ENCODE results near the gene SMYD3.

SMYD3 gene

DNA sequence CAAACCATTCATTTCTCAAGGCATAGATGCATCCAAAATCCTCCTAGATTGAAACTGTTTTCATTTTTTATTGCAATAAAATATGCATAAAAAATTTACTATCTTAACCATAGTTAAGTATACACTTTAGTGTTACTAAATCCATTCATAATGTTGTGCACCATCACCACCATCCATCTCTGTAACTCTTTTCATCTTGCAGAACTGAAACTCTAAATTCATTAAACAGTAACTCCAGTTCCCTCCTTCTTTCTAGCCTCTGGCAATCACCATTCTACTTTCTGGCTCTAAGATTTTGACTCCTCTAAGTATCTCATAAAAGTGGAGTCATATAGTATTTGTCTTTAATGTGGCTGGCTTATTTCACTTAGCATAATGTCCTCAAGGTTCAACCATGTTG is 236.8 kb downstream of the SMYD3 start:
- TF ChIP-seq ZNF174 (tag by site-specific recombination; IDR thresholded peaks at IDR 0.05), result no peak
- TF ChIP-seq, protein P1, sequence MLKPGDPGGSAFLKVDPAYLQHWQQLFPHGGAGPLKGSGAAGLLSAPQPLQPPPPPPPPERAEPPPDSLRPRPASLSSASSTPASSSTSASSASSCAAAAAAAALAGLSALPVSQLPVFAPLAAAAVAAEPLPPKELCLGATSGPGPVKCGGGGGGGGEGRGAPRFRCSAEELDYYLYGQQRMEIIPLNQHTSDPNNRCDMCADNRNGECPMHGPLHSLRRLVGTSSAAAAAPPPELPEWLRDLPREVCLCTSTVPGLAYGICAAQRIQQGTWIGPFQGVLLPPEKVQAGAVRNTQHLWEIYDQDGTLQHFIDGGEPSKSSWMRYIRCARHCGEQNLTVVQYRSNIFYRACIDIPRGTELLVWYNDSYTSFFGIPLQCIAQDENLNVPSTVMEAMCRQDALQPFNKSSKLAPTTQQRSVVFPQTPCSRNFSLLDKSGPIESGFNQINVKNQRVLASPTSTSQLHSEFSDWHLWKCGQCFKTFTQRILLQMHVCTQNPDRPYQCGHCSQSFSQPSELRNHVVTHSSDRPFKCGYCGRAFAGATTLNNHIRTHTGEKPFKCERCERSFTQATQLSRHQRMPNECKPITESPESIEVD (tag by site-specific recombination; IDR thresholded peaks at IDR 0.05), result no peak
- TF ChIP-seq, protein P2, sequence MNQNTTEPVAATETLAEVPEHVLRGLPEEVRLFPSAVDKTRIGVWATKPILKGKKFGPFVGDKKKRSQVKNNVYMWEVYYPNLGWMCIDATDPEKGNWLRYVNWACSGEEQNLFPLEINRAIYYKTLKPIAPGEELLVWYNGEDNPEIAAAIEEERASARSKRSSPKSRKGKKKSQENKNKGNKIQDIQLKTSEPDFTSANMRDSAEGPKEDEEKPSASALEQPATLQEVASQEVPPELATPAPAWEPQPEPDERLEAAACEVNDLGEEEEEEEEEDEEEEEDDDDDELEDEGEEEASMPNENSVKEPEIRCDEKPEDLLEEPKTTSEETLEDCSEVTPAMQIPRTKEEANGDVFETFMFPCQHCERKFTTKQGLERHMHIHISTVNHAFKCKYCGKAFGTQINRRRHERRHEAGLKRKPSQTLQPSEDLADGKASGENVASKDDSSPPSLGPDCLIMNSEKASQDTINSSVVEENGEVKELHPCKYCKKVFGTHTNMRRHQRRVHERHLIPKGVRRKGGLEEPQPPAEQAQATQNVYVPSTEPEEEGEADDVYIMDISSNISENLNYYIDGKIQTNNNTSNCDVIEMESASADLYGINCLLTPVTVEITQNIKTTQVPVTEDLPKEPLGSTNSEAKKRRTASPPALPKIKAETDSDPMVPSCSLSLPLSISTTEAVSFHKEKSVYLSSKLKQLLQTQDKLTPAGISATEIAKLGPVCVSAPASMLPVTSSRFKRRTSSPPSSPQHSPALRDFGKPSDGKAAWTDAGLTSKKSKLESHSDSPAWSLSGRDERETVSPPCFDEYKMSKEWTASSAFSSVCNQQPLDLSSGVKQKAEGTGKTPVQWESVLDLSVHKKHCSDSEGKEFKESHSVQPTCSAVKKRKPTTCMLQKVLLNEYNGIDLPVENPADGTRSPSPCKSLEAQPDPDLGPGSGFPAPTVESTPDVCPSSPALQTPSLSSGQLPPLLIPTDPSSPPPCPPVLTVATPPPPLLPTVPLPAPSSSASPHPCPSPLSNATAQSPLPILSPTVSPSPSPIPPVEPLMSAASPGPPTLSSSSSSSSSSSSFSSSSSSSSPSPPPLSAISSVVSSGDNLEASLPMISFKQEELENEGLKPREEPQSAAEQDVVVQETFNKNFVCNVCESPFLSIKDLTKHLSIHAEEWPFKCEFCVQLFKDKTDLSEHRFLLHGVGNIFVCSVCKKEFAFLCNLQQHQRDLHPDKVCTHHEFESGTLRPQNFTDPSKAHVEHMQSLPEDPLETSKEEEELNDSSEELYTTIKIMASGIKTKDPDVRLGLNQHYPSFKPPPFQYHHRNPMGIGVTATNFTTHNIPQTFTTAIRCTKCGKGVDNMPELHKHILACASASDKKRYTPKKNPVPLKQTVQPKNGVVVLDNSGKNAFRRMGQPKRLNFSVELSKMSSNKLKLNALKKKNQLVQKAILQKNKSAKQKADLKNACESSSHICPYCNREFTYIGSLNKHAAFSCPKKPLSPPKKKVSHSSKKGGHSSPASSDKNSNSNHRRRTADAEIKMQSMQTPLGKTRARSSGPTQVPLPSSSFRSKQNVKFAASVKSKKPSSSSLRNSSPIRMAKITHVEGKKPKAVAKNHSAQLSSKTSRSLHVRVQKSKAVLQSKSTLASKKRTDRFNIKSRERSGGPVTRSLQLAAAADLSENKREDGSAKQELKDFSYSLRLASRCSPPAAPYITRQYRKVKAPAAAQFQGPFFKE (tag by site-specific recombination; IDR thresholded peaks at IDR 0.05; ENCODE audit: borderline replicate concordance), result no peak
- no peak for TF ChIP-seq SCRT2 (tag by site-specific recombination; IDR thresholded peaks at IDR 0.05)
- no peak for TF ChIP-seq ZNF571 (tag by site-specific recombination; IDR thresholded peaks at IDR 0.05)
- TF ChIP-seq ZNF473 (tag by site-specific recombination; IDR thresholded peaks at IDR 0.05), result no peak
- TF ChIP-seq IKZF3 (tag by site-specific recombination; IDR thresholded peaks at IDR 0.05), result no peak
- TF ChIP-seq ZNF792 (tag by site-specific recombination; IDR thresholded peaks at IDR 0.05), result no peak
- TF ChIP-seq RBAK (tag by site-specific recombination; IDR thresholded peaks at IDR 0.05), result no peak
- TF ChIP-seq, protein P3, sequence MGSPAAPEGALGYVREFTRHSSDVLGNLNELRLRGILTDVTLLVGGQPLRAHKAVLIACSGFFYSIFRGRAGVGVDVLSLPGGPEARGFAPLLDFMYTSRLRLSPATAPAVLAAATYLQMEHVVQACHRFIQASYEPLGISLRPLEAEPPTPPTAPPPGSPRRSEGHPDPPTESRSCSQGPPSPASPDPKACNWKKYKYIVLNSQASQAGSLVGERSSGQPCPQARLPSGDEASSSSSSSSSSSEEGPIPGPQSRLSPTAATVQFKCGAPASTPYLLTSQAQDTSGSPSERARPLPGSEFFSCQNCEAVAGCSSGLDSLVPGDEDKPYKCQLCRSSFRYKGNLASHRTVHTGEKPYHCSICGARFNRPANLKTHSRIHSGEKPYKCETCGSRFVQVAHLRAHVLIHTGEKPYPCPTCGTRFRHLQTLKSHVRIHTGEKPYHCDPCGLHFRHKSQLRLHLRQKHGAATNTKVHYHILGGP (tag by site-specific recombination; IDR thresholded peaks at IDR 0.05), result no peak
- Histone ChIP-seq H3K4me1 (ENCODE audit: control insufficient read depth, insufficient read depth, low read length) (no peaks in the 10 kb centered on the region), H3K9me3 (ENCODE audit: control insufficient read depth, insufficient read depth, low read depth, low read length) (no peaks in the 10 kb centered on the region), H3K36me3 (ENCODE audit: control insufficient read depth in 2 of 2, insufficient read depth in 1 of 2, low read length in 2 of 2) (no peaks in the 10 kb centered on the region), H3K4me3 (ENCODE audit: low read depth, low read length) (no peak overlapping the region), H3K27ac (ENCODE audit: extremely low read depth, low read depth, low read length) (no peak overlapping the region)
- ChIA-PET CTCF (no interaction called here), POLR2A (no interaction called here)

DNA sequence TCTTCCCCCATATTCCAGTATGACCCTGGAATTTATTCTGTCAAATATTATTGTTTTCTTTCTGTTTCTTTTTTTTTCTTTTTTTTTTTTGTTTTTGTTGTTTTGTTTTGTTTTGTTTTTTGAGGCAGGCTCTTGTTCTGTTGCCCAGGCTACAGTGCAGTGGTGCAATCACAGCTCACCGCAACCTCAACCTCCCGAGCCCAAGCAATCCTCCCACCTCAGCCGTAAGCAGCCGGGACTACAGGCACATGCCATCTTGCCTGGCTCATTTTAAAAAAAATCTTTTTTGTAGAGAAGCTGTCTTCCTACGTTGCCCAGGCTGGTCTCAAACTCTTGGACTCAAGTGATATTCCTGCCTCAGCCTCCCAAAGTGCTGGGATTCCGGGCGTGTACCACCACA is 237.6 kb downstream of the SMYD3 start:
- ChIA-PET POLR2A (no interaction called here), CTCF (no interaction called here)
- Histone ChIP-seq H3K27ac (ENCODE audit: extremely low read depth, low read depth, low read length) (no peak overlapping the region), H3K9me3 (ENCODE audit: control insufficient read depth, insufficient read depth, low read depth, low read length) (no peaks in the 10 kb centered on the region), H3K4me3 (ENCODE audit: low read depth, low read length) (no peak overlapping the region), H3K4me1 (ENCODE audit: control insufficient read depth, insufficient read depth, low read length) (no peaks in the 10 kb centered on the region), H3K36me3 (ENCODE audit: control insufficient read depth in 2 of 2, insufficient read depth in 1 of 2, low read length in 2 of 2) (no peaks in the 10 kb centered on the region)
- TF ChIP-seq ZFP41 (tag by site-specific recombination; IDR thresholded peaks at IDR 0.05; ENCODE audit: borderline replicate concordance) (no peak), ZNF433 (tag by site-specific recombination; IDR thresholded peaks at IDR 0.05; ENCODE audit: low read depth) (no peak), ZFP69B (tag by site-specific recombination; IDR thresholded peaks at IDR 0.05) (no peak), ZNF521 (tag by site-specific recombination; IDR thresholded peaks at IDR 0.05) (no peak), ZFHX2 (tag by site-specific recombination; conservative IDR thresholded peaks at IDR 0.05) (no peak), ZNF214 (tag by site-specific recombination; IDR thresholded peaks at IDR 0.05; ENCODE audit: borderline replicate concordance) (no peak), ZNF670 (tag by site-specific recombination; IDR thresholded peaks at IDR 0.05; ENCODE audit: low read depth) (no peak)
- TF ChIP-seq, protein P4, sequence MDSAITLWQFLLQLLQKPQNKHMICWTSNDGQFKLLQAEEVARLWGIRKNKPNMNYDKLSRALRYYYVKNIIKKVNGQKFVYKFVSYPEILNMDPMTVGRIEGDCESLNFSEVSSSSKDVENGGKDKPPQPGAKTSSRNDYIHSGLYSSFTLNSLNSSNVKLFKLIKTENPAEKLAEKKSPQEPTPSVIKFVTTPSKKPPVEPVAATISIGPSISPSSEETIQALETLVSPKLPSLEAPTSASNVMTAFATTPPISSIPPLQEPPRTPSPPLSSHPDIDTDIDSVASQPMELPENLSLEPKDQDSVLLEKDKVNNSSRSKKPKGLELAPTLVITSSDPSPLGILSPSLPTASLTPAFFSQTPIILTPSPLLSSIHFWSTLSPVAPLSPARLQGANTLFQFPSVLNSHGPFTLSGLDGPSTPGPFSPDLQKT (IDR thresholded peaks at IDR 0.05; ENCODE audit: borderline replicate concordance, low read depth, low read length), result no peak
- TF ChIP-seq, protein P5, sequence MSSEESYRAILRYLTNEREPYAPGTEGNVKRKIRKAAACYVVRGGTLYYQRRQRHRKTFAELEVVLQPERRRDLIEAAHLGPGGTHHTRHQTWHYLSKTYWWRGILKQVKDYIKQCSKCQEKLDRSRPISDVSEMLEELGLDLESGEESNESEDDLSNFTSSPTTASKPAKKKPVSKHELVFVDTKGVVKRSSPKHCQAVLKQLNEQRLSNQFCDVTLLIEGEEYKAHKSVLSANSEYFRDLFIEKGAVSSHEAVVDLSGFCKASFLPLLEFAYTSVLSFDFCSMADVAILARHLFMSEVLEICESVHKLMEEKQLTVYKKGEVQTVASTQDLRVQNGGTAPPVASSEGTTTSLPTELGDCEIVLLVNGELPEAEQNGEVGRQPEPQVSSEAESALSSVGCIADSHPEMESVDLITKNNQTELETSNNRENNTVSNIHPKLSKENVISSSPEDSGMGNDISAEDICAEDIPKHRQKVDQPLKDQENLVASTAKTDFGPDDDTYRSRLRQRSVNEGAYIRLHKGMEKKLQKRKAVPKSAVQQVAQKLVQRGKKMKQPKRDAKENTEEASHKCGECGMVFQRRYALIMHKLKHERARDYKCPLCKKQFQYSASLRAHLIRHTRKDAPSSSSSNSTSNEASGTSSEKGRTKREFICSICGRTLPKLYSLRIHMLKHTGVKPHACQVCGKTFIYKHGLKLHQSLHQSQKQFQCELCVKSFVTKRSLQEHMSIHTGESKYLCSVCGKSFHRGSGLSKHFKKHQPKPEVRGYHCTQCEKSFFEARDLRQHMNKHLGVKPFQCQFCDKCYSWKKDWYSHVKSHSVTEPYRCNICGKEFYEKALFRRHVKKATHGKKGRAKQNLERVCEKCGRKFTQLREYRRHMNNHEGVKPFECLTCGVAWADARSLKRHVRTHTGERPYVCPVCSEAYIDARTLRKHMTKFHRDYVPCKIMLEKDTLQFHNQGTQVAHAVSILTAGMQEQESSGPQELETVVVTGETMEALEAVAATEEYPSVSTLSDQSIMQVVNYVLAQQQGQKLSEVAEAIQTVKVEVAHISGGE (tag by site-specific recombination; conservative IDR thresholded peaks at IDR 0.05; ENCODE audit: low read depth), result no peak
- TF ChIP-seq, protein P6, sequence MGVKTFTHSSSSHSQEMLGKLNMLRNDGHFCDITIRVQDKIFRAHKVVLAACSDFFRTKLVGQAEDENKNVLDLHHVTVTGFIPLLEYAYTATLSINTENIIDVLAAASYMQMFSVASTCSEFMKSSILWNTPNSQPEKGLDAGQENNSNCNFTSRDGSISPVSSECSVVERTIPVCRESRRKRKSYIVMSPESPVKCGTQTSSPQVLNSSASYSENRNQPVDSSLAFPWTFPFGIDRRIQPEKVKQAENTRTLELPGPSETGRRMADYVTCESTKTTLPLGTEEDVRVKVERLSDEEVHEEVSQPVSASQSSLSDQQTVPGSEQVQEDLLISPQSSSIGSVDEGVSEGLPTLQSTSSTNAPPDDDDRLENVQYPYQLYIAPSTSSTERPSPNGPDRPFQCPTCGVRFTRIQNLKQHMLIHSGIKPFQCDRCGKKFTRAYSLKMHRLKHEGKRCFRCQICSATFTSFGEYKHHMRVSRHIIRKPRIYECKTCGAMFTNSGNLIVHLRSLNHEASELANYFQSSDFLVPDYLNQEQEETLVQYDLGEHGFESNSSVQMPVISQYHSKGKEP (tag by site-specific recombination; IDR thresholded peaks at IDR 0.05), result no peak
